Right renal pelvis (tissue), 4 donors: ENCODE measurements around the gene AMZ1. TPM values are rescaled to one million over a fixed set of nuclear protein-coding genes. Genes with fewer than 3 reads are reported as not detected.

Experiments
- DNase-seq, 4 donors: peaks; one replicate each; pipeline ENCODE4 v3.0.0-alpha.2; 2013; ENCODE audit warnings: low read depth in 4 of 4, low spot score in 3 of 4, missing footprints in 1 of 4
- polyA plus RNA-seq, 4 donors: library from polyadenylated mRNA; unstranded; fragments of 120-200 nt; gene quantifications; one replicate each; pipeline ENCODE4 v1.2.1, GENCODE V29; 2013; ENCODE audit not compliant: insufficient read length in 4 of 4

AMZ1 gene
- polyA plus RNA-seq, 4 donors: 0.08 to 0.12 (median 0.10) TPM; not detected in 1

DNA sequence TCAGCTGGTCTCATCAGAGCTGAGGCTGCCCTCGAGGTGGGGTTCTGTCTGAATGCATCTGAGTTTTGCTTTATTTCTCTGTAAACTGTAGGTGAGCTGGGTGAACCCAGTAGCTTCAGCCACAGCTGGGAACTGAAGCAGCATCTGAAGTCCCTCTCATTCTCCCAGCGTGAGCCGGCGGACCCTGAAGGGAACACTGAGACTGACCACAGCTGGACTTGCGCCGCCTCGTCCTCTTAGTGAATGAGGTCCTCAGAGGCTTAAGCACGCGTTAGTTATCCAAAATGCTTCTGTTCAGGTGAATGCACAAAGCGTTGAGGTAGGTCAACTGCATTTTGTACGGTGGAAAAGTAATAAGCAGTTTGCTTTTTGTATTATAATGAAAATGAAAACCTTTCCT is 76.6 kb downstream of the AMZ1 start:
- DNase-seq: no peak

Other genes with a start within 250 kb of the AMZ1 start
- under 1 TPM in 1 of 4 donors, not detected in 3; 0.30 TPM for gene GRIFIN, start 211.8 kb upstream of the AMZ1 start, polyA plus RNA-seq
- gene LFNG, start 168.4 kb upstream of the AMZ1 start, polyA plus RNA-seq: 10 to 100 TPM; 28.9 to 41.5 (median 33.1) TPM
- 10 to 100 TPM; 27.4 to 40.6 (median 27.6) TPM for gene BRAT1, start 132.7 kb upstream of the AMZ1 start, polyA plus RNA-seq
- 10 to 100 TPM; 19.0 to 23.4 (median 22.4) TPM for gene IQCE, start 129.2 kb upstream of the AMZ1 start, polyA plus RNA-seq
- gene TTYH3, start 56.2 kb upstream of the AMZ1 start, polyA plus RNA-seq: 100 to 1,000 TPM in 1 of 4 donors, 10 to 100 TPM in 3; 91.4 to 137 (median 93.9) TPM
- 10 to 100 TPM; 40.3 to 44.2 (median 42.4) TPM for gene GNA12, start 156.1 kb downstream of the AMZ1 start, polyA plus RNA-seq